B cell (primary cell): ENCODE data around the gene PIK3R3.

Experiments used
- CTCF ChIP-seq: fragments of 200-600 bp; IDR thresholded peaks from one replicate; pipeline ENCODE4 v1.8.0; 2022; ENCODE audit warnings: antibody characterized with exemption, mild to moderate bottlenecking
- EZH2 ChIP-seq: IDR thresholded peaks from 2 replicates; pipeline ENCODE4 v1.6.1; 2012; ENCODE audit warnings: borderline replicate concordance, low read depth, mild to moderate bottlenecking, moderate library complexity, low read length; ENCODE audit not compliant: insufficient read depth, poor library complexity, severe bottlenecking

- TF ChIP-seq CTCF: no peak
- no peak for TF ChIP-seq EZH2
Observed at GRCh38 chr1:46180082-46180616, 47.7 kb upstream of the PIK3R3 start.
